HG03139 (cell line): ENCODE results near the gene KCNQ1.

Experiments used
- ATAC-seq: cut with Tn5 transposase; IDR thresholded peaks from one replicate; pipeline ENCODE4 v1.9.1; 2021; ENCODE audit not compliant: unreplicated experiment

The KCNQ1 gene

GRCh38 chr11:2869134-2869526, 424.3 kb downstream of the KCNQ1 start:
- ATAC-seq, result no peak

DNA sequence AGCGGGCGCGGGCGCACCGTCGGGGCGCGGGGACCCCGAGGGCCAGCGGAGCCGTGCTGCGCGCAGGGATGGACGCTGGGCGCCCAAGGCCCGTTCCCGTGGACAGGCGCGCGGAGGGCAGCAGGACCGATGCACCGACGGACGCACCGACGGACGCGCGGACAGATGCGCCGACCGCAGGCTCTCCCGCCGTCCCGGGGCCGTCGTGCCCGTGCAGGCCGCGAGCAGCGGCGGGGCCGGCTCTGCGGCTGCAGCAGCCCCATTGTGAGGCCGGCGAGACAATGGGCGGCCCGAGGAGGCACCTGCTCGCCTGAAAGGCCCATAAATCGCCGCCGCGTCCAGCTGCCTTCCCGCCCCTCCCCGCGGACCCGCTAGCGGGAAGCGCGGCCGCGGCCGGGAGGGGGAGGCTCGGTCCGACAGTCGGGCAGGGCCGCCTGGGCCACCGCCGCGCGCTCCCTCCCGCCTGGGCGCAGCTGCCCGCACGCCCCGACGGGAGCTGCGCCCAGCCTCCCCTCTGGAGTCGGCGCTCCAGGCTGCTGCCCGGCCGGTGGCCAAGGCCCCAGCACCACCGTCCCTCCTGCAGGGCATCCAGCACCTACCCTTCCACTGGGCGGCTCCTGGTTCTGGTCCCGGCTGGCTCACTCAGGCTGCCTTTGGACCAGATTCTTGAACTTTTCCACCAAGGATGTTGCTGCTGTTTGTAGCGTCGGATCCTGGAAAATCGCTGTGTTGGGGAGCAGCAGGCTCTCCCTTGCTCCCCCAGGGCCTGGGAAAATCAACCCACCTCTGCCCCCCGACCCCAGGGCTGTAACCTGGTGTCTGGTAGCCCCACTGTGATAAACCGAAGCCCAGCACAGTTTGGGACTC, 425.0 kb downstream of the KCNQ1 start:
- no peak for ATAC-seq

DNA sequence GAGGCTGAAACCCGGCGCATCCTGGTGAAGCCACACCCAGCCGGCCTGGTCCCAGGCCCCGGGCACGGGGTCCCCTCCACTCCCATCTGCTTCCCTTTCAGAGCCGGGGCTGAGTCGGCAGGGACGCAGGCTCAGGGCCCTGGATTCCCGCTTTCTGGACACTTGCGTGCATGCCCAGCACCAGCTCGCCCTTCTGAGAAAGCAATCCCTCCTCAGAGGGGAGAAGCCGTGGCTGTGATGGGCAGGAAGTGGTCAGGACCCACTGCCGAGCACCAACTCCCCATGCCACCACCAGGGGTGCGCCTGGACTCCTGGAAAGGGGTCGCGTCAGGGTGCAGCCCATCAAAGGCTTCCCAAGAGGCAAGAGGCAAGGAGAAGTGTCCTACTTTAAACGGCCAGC, 425.7 kb downstream of the KCNQ1 start:
- no peak for ATAC-seq

- no peak for ATAC-seq
Measured at GRCh38 chr11:2870969-2871680, 426.3 kb downstream of the KCNQ1 start.

DNA sequence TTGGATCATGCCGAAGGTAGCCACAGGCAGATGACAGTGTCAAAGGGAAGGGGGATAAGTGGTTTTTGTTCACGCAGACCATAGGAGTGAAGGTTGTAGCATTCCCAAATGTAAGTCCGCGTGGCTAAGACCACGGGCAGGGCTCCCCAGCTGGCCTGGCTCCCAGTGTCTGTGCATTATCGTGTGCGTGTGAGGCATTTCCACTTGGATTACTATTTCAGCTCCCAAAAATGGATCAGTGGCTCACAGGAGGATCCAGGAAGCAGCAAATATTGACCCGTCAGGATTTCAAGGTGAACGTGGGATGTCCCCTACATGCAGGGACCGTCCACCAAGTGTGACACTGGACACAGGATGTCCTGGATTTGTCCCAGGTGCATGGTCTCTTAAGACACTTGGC, 430.2 kb downstream of the KCNQ1 start:
- ATAC-seq, result no peak

DNA sequence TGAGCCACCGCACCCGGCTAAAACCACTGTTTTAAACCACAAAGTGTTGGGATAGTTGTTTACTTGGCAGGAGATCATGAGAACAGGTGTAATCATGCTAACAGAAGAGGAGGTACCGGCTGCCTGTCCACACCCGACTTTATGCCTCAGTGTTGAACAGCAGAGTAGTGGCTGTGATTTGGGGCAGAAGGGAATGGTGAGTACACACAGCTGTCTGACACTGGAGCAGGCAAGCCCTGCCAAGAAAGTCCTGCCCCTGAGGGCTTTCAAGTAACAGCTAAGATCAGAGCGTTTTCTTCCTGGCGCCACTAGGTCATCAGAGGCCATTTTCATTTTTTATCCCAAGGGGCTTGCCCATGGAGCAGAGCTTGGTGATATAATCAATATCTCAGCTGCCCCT, 432.7 kb downstream of the KCNQ1 start:
- ATAC-seq, result no peak

DNA sequence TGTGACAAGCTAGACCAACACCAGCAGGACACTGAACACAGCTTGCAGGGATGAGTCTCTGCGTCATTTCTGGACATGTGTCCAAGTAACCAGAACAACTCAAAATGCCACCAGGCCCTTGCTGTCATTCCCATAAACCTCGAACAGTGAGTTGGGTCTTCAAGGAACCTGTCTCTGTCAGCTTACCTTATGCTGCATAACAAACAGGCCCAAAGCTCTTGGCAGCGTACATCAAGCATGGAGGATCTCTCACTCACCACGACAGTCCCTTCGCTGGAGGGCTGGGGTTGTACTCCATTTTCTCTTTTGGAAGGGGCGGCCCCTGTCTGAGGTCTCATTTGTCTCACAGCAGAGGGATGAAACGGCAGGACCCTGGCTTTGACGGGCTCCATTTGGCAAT, 434.0 kb downstream of the KCNQ1 start:
- ATAC-seq, result no peak

DNA sequence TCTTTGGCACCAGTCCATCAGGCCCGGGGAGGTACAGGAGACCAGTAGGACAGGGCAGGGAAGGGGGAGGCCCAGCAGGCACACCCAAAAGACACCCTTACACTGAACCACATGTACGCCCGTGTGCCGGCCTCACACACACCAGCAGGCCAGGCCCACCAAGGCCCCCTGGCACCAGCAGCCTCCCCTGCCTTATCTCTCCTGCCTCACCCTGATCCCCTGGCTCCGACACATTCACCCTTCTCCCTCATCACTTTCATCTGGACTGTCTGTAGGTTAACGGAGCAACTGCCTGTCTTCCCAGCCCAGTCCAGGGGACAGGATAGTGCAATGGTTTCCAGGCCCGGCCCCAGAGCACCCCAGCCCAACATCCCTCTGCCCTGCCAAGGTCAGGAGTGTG, 435.8 kb downstream of the KCNQ1 start:
- no peak for ATAC-seq

DNA sequence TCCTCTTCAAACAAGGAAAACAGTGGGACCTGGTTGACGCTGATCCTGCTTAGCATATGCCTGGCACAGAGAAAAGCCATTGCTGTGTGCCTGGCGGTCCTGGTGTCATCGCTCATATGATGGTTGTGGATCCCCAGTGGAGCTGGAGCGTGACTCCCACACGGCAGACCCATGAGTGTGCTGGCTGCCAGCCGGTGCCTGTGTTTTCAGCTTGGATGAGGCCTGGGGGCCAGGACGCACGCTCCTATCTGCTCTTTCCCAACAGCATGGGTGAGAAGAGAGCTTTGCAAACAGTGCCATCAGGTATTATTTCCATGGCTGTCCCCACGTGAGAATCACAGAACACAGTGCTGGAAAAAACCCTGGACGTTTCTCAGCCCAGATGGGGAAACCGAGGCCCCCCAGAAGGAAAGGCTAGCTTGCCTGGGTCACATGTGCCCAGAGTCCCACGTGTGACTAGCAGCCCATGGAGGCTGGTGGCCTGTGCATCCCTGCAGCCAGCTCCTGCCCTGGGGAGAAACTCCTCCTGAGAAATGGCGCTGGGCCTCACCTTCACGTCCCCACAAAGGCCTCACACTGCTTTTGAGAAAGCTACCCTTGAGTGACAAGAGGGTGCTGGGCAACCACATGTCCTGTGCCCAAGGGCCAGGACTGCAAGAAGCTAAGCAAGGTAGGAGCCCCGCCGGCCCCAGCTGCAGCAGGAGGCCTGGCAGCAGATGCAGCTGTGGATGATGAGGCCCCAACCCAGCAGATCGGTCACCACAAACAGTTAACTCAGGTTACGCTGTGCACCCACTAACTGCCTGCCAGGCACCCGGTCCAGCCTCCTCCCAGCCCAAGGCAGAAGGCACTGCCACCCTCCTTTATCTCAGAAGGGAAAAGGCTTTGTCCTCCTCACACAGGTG, 436.5 kb downstream of the KCNQ1 start:
- ATAC-seq, result no peak

GRCh38 chr11:2881981-2882375, 437.2 kb downstream of the KCNQ1 start:
- ATAC-seq, result no peak

DNA sequence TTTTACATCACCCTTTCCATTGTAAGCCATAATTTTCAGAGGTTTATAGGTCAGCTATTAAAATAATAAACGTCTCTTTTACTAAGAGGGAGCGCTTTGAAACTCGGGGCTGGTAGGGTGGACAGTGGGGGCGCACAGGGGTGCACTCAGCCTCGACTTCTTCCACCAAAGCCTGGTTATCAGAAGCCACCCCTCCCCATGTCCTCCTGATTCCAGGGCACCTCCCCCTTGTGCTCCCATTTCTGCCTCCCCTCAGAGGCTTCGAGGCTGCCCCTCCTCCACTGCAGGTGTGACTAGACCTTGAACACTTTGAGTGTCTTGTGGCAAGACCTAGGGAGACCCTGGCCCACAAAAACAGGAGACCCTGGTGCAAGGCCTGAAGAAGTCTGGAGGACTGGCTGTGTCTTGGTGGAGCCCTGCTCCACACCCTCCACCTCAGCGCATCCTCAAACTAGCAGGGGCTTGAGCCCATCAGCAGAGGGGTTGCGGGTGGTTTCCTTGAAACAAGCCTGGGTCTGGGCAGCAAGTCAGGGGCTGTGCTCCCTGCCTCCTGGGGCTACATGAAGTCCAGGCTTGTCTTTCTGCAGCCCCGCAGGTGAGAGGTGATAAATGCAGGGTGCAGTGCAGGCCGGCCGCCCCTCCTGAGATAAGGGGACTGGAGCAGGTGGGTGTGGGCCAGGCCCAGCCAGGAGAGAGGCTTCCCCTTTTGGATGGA, 437.7 kb downstream of the KCNQ1 start:
- ATAC-seq, result no peak

DNA sequence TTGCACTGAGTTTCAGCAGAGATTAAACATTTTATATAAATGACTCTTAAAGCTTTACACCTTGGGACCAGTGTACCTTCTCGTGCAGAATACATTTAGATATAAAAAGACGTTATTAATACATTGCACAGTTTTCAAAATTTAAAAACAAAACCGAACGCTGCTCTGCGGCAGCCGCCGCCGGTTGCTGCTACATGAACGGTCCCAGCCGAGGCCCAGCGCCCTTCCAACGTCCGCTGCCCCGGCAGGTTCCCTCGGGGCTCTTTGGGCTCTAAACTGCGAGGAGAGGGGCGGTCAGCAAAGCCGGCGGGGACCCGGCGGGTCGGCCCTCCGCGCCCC, 438.8 kb downstream of the KCNQ1 start:
- ATAC-seq, result no peak

GRCh38 chr11:2883979-2884815, 439.4 kb downstream of the KCNQ1 start:
- ATAC-seq, result no peak

- no peak for ATAC-seq
Measured at GRCh38 chr11:2885017-2885677, 440.3 kb downstream of the KCNQ1 start.

DNA sequence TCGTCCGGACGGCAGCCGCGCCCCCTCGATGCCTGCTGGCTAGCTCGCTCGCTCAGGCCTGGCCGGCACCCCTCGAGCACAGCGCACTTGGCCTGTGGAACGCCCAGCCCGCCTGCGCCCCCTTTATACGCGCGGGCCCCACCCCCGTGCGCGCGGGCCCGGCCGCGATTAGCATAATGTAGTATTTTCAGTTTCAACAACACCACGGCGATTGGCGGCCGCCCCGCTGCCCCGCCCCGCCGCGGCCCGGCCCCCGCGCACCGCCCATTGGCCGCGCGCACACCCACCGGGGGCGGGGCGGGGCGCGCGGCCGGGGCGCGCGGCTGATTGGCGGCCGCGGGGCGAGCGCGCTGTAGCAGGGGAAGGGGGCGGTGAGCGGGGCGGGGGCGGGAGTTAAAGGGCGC, 440.9 kb downstream of the KCNQ1 start, which contains the start of gene CDKN1C:
Gene CDKN1C (minus strand): TSS at position 98 of the 404 bp plus-strand sequence. CDS start 319 bp downstream, outside the sequence.
- peak; percentile 62 for ATAC-seq

DNA sequence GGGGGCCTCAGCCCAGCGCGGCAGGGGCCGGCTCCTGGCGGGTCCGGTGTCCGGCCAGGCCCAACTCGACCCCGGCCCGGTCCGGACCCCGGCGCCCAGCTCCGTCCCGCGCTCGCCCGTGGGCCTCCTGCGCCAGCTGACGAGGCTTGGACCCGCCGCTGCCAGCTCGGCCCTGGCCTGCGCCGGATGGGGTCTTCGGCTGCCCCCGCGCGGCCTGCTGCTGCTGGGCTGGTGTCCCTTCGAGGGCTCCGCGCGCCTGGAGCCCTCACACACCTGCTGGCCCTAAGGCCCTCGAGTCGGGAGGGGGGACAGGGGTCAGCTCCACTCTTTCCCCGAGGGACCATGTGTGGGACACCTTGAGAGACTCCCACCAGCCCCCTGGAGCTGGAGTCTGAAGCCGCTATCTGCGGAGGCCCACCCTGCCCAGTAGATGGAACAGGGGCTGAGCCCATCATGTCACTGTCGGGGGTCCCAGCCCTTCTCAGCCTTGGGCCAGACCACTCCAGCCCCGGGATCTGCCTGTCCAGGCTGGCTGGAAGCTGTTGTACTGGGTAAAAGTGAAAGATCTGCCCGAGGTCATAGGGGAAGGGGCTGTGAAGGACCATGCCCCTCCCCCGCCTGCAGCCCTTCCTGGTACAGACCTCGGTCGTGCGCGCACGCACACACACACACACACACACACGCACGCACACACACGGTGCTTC, 441.5 kb downstream of the KCNQ1 start:
- ATAC-seq, result peak; percentile 12

DNA sequence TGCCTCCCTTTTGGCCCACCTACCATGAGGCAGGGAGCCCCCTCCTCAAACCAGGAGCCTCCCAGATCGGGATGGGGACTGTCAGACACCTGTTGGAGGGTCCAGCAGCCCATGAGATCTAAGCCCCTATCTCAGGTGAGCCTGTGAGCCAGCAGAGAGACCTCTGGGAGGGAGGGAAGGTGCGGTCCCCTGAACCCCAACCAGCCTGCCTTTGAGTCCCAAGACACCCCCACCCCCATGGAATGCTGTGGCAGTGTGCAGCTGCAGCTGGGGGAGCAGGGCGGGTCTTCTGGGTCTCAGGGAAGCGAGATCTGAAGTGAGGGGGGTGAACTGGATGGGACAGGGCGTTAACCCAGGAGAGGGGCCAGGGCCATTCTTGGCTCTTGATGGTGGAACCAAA, 442.1 kb downstream of the KCNQ1 start:
- ATAC-seq, result no peak

DNA sequence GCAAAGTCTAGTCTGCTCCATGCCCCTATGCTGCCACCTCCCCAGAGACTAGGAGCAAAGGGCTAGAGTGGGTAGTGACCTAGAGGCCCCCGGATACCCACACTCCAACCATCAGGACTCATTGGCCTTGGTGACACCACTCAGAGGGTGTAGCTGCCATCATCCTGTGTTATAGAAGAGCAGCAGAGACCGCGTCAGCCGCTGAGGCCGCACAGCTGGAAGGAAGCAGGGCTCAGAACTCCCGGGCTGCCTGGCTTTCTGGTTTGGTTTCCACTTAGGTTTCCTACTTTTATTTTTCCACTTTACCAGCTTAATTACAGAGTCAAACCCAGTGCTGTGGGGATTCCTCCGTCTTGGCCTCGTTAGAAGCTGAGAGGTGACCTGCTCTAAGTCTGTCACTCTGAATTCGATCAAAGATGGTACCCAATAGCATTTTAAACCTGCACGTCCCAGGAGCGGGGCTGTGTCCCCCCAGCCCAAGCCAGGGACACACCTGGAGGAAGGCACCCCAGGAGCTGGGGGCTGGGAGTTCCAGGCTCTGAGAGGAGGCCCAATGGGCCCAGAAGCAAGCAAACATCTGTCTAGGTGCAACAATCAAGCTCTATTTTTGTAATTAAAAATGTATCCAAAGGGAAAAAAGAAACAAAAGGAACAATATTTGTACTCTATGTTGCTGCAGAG, 442.8 kb downstream of the KCNQ1 start:
- ATAC-seq, result no peak
